ENCODE data around the gene KCND3.

Gene KCND3

GRCh38 chr1:111976332-111976731 is 13.1 kb downstream of the KCND3 start:
- Histone ChIP-seq H3K4me1 (ENCODE audit: control insufficient read depth, insufficient read depth, low read length) (peaks cover 5% of the 10 kb centered on the region), H3K9me3 (ENCODE audit: control insufficient read depth, insufficient read depth, low read depth, low read length) (no peaks in the 10 kb centered on the region), H3K36me3 (ENCODE audit: control insufficient read depth in 2 of 2, insufficient read depth in 1 of 2, low read length in 2 of 2) (no peaks in the 10 kb centered on the region), H3K27ac (ENCODE audit: extremely low read depth, low read depth, low read length) (no peak overlapping the region), H3K4me3 (ENCODE audit: low read depth, low read length) (no peak overlapping the region)
- POLR2A ChIA-PET, result no interaction called here
- no peak for TF ChIP-seq ZNF23 (tag by site-specific recombination; IDR thresholded peaks at IDR 0.05; ENCODE audit: borderline replicate concordance)
- TF ChIP-seq ZNF623 (tag by site-specific recombination; IDR thresholded peaks at IDR 0.05), result no peak
- TF ChIP-seq ZSCAN23 (tag by site-specific recombination; IDR thresholded peaks at IDR 0.05), result no peak
- no peak for TF ChIP-seq ZBTB20 (tag by site-specific recombination; IDR thresholded peaks at IDR 0.05)
- TF ChIP-seq ZNF707 (tag by site-specific recombination; IDR thresholded peaks at IDR 0.05), result no peak
- CTCF ChIA-PET, result no interaction called here

GRCh38 chr1:111973150-111973790 is 16.2 kb downstream of the KCND3 start:
- Histone ChIP-seq H3K4me3 (ENCODE audit: low read depth, low read length) (no peak overlapping the region), H3K9me3 (ENCODE audit: control insufficient read depth, insufficient read depth, low read depth, low read length) (no peaks in the 10 kb centered on the region), H3K4me1 (ENCODE audit: control insufficient read depth, insufficient read depth, low read length) (peaks cover 5% of the 10 kb centered on the region), H3K27ac (ENCODE audit: extremely low read depth, low read depth, low read length) (no peak overlapping the region), H3K36me3 (ENCODE audit: control insufficient read depth in 2 of 2, insufficient read depth in 1 of 2, low read length in 2 of 2) (no peaks in the 10 kb centered on the region)
- ChIA-PET CTCF (no interaction called here), POLR2A (no interaction called here)
- TF ChIP-seq ZFP69B (tag by site-specific recombination; IDR thresholded peaks at IDR 0.05), result no peak
- TF ChIP-seq ZBTB10 (tag by site-specific recombination; IDR thresholded peaks at IDR 0.05), result no peak
- no peak for TF ChIP-seq ZNF660 (tag by site-specific recombination; IDR thresholded peaks at IDR 0.05)
- TF ChIP-seq ZNF114 (tag by site-specific recombination; IDR thresholded peaks at IDR 0.05), result no peak

GRCh38 chr1:111971396-111971795 is 18.1 kb downstream of the KCND3 start:
- POLR2A ChIA-PET, result no interaction called here
- CTCF ChIA-PET, result interaction anchor here (0.6 kb wide), 1 partner anchor 21 kb away, joined by 4 read pairs; no protein-coding TSS in a partner anchor
- Histone ChIP-seq H3K4me3 (ENCODE audit: low read depth, low read length) (no peak overlapping the region), H3K4me1 (ENCODE audit: control insufficient read depth, insufficient read depth, low read length) (no peaks in the 10 kb centered on the region), H3K36me3 (ENCODE audit: control insufficient read depth in 2 of 2, insufficient read depth in 1 of 2, low read length in 2 of 2) (no peaks in the 10 kb centered on the region), H3K27ac (ENCODE audit: extremely low read depth, low read depth, low read length) (no peak overlapping the region), H3K9me3 (ENCODE audit: control insufficient read depth, insufficient read depth, low read depth, low read length) (no peaks in the 10 kb centered on the region)
- TF ChIP-seq ZNF391 (tag by site-specific recombination; IDR thresholded peaks at IDR 0.05; ENCODE audit: borderline replicate concordance, low read depth) (no peak), SP7 (tag by site-specific recombination; IDR thresholded peaks at IDR 0.05) (no peak), ZNF558 (tag by site-specific recombination; IDR thresholded peaks at IDR 0.05) (no peak), WT1 (tag by site-specific recombination; IDR thresholded peaks at IDR 0.05) (no peak), ZNF560 (tag by site-specific recombination; IDR thresholded peaks at IDR 0.05; ENCODE audit: borderline replicate concordance) (no peak), ZFP37 (tag by site-specific recombination; IDR thresholded peaks at IDR 0.05) (no peak), PATZ1 (tag by site-specific recombination; IDR thresholded peaks at IDR 0.05) (no peak), SP2 (tag by site-specific recombination; IDR thresholded peaks at IDR 0.05) (no peak), ZNF266 (tag by site-specific recombination; IDR thresholded peaks at IDR 0.05; ENCODE audit: low read depth) (no peak), ZNF404 (tag by site-specific recombination; IDR thresholded peaks at IDR 0.05) (no peak), INSM2 (tag by site-specific recombination; IDR thresholded peaks at IDR 0.05) (no peak), PRDM6 (tag by site-specific recombination; IDR thresholded peaks at IDR 0.05) (no peak), ZNF510 (tag by site-specific recombination; IDR thresholded peaks at IDR 0.05; ENCODE audit: insufficient replicate concordance) (no peak), ZSCAN5A (tag by site-specific recombination; IDR thresholded peaks at IDR 0.05) (no peak), ZFP69B (tag by site-specific recombination; IDR thresholded peaks at IDR 0.05) (no peak)
